Body of pancreas (tissue), 4 donors: ENCODE data around the gene ERRFI1. TPM values are rescaled to one million over a fixed set of nuclear protein-coding genes. Genes with fewer than 3 reads are reported as not detected.

ENCODE experiments used
- ATAC-seq: fragments of 150-250 bp; one replicate; pipeline ENCODE4 v1.9.1; 2016
- DNase-seq, 4 donors: peaks; one replicate each; pipeline ENCODE4 v3.0.0-alpha.2; 2019
- H3K27ac ChIP-seq, 4 donors: fragments of 200-600 bp; sonication (generic); 1 replicate in 3 of 4; 2 replicates in 1 of 4; pipeline versions ENCODE4 v1.5.1 to v1.6.1; 2016 to 2019; ENCODE audit warnings: mild to moderate bottlenecking in 1 of 4, mixed read lengths in 1 of 4, moderate library complexity in 1 of 4
- H3K27me3 ChIP-seq, 2 donors: fragments of 200-600 bp; sonication (generic); one replicate each; pipeline ENCODE4 v1.6.0; 2016; ENCODE audit warnings: mild to moderate bottlenecking in 1 of 2
- H3K36me3 ChIP-seq, 2 donors: fragments of 200-600 bp; sonication (generic); replicated peaks in 1 of 2; 2 replicates each; pipeline ENCODE4 v1.5.1; 2016; ENCODE audit warnings: low read depth in 2 of 2; ENCODE audit not compliant: insufficient read depth in 1 of 2
- H3K4me1 ChIP-seq: fragments of 200-600 bp; sonication (generic); one replicate; pipeline ENCODE4 v1.6.0; 2016
- H3K4me3 ChIP-seq, 2 donors: fragments of 200-600 bp; sonication (generic); 1 replicate in 1 of 2; 2 replicates in 1 of 2; pipeline ENCODE4 v1.5.1; 2016 to 2019
- H3K9me3 ChIP-seq, 3 donors: fragments of 200-600 bp; sonication (generic); 1 replicate in 2 of 3; 2 replicates in 1 of 3; pipeline ENCODE4 v1.5.1; 2016
- CTCF ChIP-seq, 7 experiments: fragments of 450-650 bp in 4 of 7; fragments of 200-600 bp in 3 of 7; sonication (generic) in 3 of 7; IDR thresholded peaks; one replicate each; pipeline ENCODE4 v1.5.1; 2016 to 2019; ENCODE audit warnings: antibody characterized with exemption in 7 of 7
- POLR2A ChIP-seq, 3 donors: fragments of 450-650 bp; IDR thresholded peaks; one replicate each; pipeline ENCODE4 v1.6.1; 2016; ENCODE audit warnings: antibody characterized with exemption in 3 of 3, mild to moderate bottlenecking in 2 of 3
- WGBS, 2 donors: methylation state at CpG; one replicate each; pipeline ENCODE4 v1.1.5; 2017; 5-methylcytosine and 5-hydroxymethylcytosine counted together
- intact Hi-C: fragments of 100-400 bp; cut with DNase I; formaldehyde crosslinking; loops from one replicate; pipeline ENCODE4 v1.15.1; 2023
- total RNA-seq, 2 donors: library from RNA; depleted of rRNA; stranded (reverse); fragments of >200 nt; gene quantifications; one replicate each; pipeline ENCODE4 v1.1.0, GENCODE V29; 2016

The ERRFI1 gene
- total RNA-seq, 2 donors from 2014 or later: 127 to 273 TPM

GRCh38 chr1:8033322-8033721, 7.2 kb upstream of the ERRFI1 start:
- Histone ChIP-seq H3K27ac (no peak overlapping the region), H3K9me3 (no peaks in the 10 kb centered on the region), H3K27me3 (no peaks in the 10 kb centered on the region), H3K4me3 (no peak overlapping the region), H3K4me1 (peaks cover 24% of the 10 kb centered on the region), H3K36me3 (no peaks in the 10 kb centered on the region)
- DNase-seq: no peak
- TF ChIP-seq CTCF (IDR thresholded peaks at IDR 0.05) (no peak), POLR2A (IDR thresholded peaks at IDR 0.05) (no peak)
- ATAC-seq: no peak
- intact Hi-C loops: loop anchor here (10.0 kb wide), 1 partner anchor 161 kb away; no protein-coding TSS in a partner anchor
- 88% methylated on average over 6 of the region's 6 CpGs for WGBS, 2 donors

- TF ChIP-seq CTCF (IDR thresholded peaks at IDR 0.05) (no peak), POLR2A (IDR thresholded peaks at IDR 0.05) (no peak)
- Histone ChIP-seq H3K9me3 (no peaks in the 10 kb centered on the region), H3K36me3 (no peaks in the 10 kb centered on the region), H3K27me3 (no peaks in the 10 kb centered on the region), H3K27ac (no peak overlapping the region), H3K4me3 (no peak overlapping the region), H3K4me1 (peaks cover 32% of the 10 kb centered on the region)
- ATAC-seq (no peak), DNase-seq (no peak)
- WGBS, 2 donors: 84 to 89% methylated on average over 3 of the region's 3 CpGs
- intact Hi-C loops: loop anchor here (10.0 kb wide), 1 partner anchor 162 kb away; no protein-coding TSS in a partner anchor
Measured at GRCh38 chr1:8032366-8032910, 6.3 kb upstream of the ERRFI1 start.

GRCh38 chr1:8031176-8031785, 5.2 kb upstream of the ERRFI1 start:
- ATAC-seq: no peak
- peak overlapping the region in 2 of 4 donors; percentile 98 to 100 for H3K27ac ChIP-seq
- WGBS, 2 donors: 56 to 61% methylated on average over 9 of the region's 9 CpGs
- peak in 2 of 4 donors; percentile 44 to 45 for DNase-seq
- intact Hi-C loops: loop anchor here (10.0 kb wide), 1 partner anchor 164 kb away; no protein-coding TSS in a partner anchor
- no peaks in the 10 kb centered on the region for H3K9me3 ChIP-seq
- no peak for TF ChIP-seq POLR2A (IDR thresholded peaks at IDR 0.05)
- TF ChIP-seq CTCF (IDR thresholded peaks at IDR 0.05): peak; percentile 36 to 84 (median 76)
- no peaks in the 10 kb centered on the region for H3K27me3 ChIP-seq
- H3K4me1 ChIP-seq: peaks cover 42% of the 10 kb centered on the region
- H3K4me3 ChIP-seq: no peak overlapping the region
- H3K36me3 ChIP-seq: no peaks in the 10 kb centered on the region

- no peak for TF ChIP-seq CTCF (IDR thresholded peaks at IDR 0.05)
- no peak for TF ChIP-seq POLR2A (IDR thresholded peaks at IDR 0.05)
- Histone ChIP-seq H3K36me3 (no peaks in the 10 kb centered on the region), H3K9me3 (no peaks in the 10 kb centered on the region), H3K4me3 (no peak overlapping the region), H3K27me3 (no peaks in the 10 kb centered on the region), H3K27ac (peak overlapping the region; percentile 58 to 100 (median 99)), H3K4me1 (peaks cover 42% of the 10 kb centered on the region)
- ATAC-seq: no peak
- no peak for DNase-seq
- 13 to 16% methylated on average over 1 of the region's 1 CpG for WGBS, 2 donors
- intact Hi-C loops: no loop called here
Measured at GRCh38 chr1:8028571-8028910, 2.4 kb upstream of the ERRFI1 start.
